Neural progenitor cell (in vitro differentiated cells): ENCODE data around the gene ADM2. TPM values are rescaled to one million over a fixed set of nuclear protein-coding genes. Genes with fewer than 3 reads are reported as not detected.

Experiments
- DNase-seq: peaks from one replicate; pipeline ENCODE4 v3.0.0-alpha.2; 2016; ENCODE audit warnings: low spot score
- H2AFZ ChIP-seq: fragments of 200-600 bp; sonication (generic); replicated peaks from 2 replicates; pipeline ENCODE4 v1.6.1; 2016; ENCODE audit warnings: antibody characterized with exemption
- H3F3A ChIP-seq: fragments of 200-600 bp; sonication (generic); 2 replicates; pipeline ENCODE4 v1.6.1; 2016; ENCODE audit warnings: antibody characterized with exemption, low read depth
- H3K27ac ChIP-seq: fragments of 200-600 bp; sonication (generic); 2 replicates; pipeline ENCODE4 v1.5.1; 2016; ENCODE audit warnings: mild to moderate bottlenecking
- H3K27me3 ChIP-seq: fragments of 200-600 bp; sonication (generic); 2 replicates; pipeline ENCODE4 v1.6.1; 2016; ENCODE audit warnings: mild to moderate bottlenecking, moderate library complexity
- H3K36me3 ChIP-seq: fragments of 200-600 bp; sonication (generic); 2 replicates; pipeline ENCODE4 v1.5.1; 2016
- H3K4me1 ChIP-seq: fragments of 200-600 bp; sonication (generic); 2 replicates; pipeline ENCODE4 v1.6.1; 2016; ENCODE audit warnings: mixed run types
- H3K4me2 ChIP-seq: fragments of 200-600 bp; sonication (generic); 2 replicates; pipeline ENCODE4 v1.6.1; 2016
- H3K4me3 ChIP-seq: fragments of 200-600 bp; sonication (generic); 2 replicates; pipeline ENCODE4 v1.5.1; 2016
- H3K79me2 ChIP-seq: fragments of 200-600 bp; sonication (generic); 2 replicates; pipeline ENCODE4 v1.6.1; 2016; ENCODE audit warnings: low read depth
- H3K9ac ChIP-seq: fragments of 200-600 bp; sonication (generic); 2 replicates; pipeline ENCODE4 v1.6.1; 2016
- H3K9me3 ChIP-seq: fragments of 200-600 bp; sonication (generic); 2 replicates; pipeline ENCODE4 v1.5.1; 2016; ENCODE audit warnings: low read depth
- H4K20me1 ChIP-seq: fragments of 200-600 bp; sonication (generic); 2 replicates; pipeline ENCODE4 v1.6.1; 2016; ENCODE audit warnings: low read depth
- H3K27ac Mint-ChIP-seq: 3 replicates; pipeline ENCODE4 v1.8.0; 2021; ENCODE audit warnings: mixed read lengths
- H3K27me3 Mint-ChIP-seq: 2 replicates; pipeline ENCODE4 v1.8.0; 2022; ENCODE audit warnings: low read depth, mild to moderate bottlenecking, inconsistent platforms, moderate library complexity, mixed read lengths; ENCODE audit not compliant: insufficient read depth
- H3K36me3 Mint-ChIP-seq: 3 replicates; pipeline ENCODE4 v1.8.0; 2021; ENCODE audit warnings: mixed read lengths
- H3K4me1 Mint-ChIP-seq: 3 replicates; pipeline ENCODE4 v1.8.0; 2021; ENCODE audit warnings: mixed read lengths
- H3K4me3 Mint-ChIP-seq: 3 replicates; pipeline ENCODE4 v1.8.0; 2021; ENCODE audit warnings: mild to moderate bottlenecking, moderate library complexity, mixed read lengths
- H3K9me3 Mint-ChIP-seq: 3 replicates; pipeline ENCODE4 v1.8.0; 2020; ENCODE audit warnings: mixed read lengths
- EZH2 ChIP-seq: fragments of 200-600 bp; sonication (generic); IDR thresholded peaks from 2 replicates; pipeline ENCODE4 v1.6.1; 2017; ENCODE audit warnings: antibody characterized with exemption, mild to moderate bottlenecking, moderate library complexity
- EZH2phosphoT487 ChIP-seq: fragments of 200-600 bp; sonication (generic); IDR thresholded peaks from 2 replicates; pipeline ENCODE4 v1.6.1; 2017; ENCODE audit warnings: antibody characterized with exemption
- total RNA-seq: library from RNA; depleted of rRNA; stranded (reverse); fragments of >200 nt; gene quantifications from 2 replicates; pipeline ENCODE4 v1.2.3, GENCODE V29; 2015; ENCODE audit warnings: low replicate concordance
- TF ChIP-seq, protein P1 (sequence below): fragments of 200-600 bp; sonication (generic); IDR thresholded peaks from 2 replicates; pipeline ENCODE4 v1.5.1; 2017; ENCODE audit warnings: antibody characterized with exemption, mild to moderate bottlenecking

The ADM2 gene
- total RNA-seq, 1 donor from 2014 or later: 0.13 TPM

DNA sequence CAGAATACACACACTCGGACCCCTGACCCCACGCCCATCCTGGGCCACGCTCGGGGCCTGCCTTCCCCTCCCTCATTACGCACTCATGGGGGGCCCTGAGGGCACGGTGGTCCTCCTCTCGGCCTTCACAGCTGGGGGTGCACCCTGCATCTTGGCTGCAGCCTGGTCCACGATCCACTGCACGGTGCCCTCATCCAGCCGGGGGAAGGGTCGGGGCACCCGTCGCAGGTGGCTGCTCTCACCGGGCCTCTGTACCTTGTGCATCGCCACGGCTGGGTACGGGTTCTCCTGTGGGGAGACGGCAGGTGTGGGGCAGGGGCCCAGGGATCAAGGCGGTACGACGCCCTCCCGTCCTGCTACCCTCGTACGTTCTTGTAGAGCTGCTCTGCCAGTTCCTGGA lies 16.9 kb upstream of the ADM2 start:
- H3K4me3 Mint-ChIP-seq: no peak overlapping the region
- Histone ChIP-seq H3K9me3 (no peaks in the 10 kb centered on the region), H3K4me1 (no peaks in the 10 kb centered on the region), H3K27me3 (no peaks in the 10 kb centered on the region), H3K4me3 (no peak overlapping the region), H2AFZ (no peak overlapping the region), H3K36me3 (no peaks in the 10 kb centered on the region), H4K20me1 (peaks cover 26% of the 10 kb centered on the region), H3F3A (no peaks in the 10 kb centered on the region), H3K4me2 (no peak overlapping the region), H3K9ac (no peak overlapping the region), H3K27ac (no peak overlapping the region), H3K79me2 (peaks cover 13% of the 10 kb centered on the region)
- peaks cover 10% of the 10 kb centered on the region for H3K36me3 Mint-ChIP-seq
- TF ChIP-seq, protein P1, sequence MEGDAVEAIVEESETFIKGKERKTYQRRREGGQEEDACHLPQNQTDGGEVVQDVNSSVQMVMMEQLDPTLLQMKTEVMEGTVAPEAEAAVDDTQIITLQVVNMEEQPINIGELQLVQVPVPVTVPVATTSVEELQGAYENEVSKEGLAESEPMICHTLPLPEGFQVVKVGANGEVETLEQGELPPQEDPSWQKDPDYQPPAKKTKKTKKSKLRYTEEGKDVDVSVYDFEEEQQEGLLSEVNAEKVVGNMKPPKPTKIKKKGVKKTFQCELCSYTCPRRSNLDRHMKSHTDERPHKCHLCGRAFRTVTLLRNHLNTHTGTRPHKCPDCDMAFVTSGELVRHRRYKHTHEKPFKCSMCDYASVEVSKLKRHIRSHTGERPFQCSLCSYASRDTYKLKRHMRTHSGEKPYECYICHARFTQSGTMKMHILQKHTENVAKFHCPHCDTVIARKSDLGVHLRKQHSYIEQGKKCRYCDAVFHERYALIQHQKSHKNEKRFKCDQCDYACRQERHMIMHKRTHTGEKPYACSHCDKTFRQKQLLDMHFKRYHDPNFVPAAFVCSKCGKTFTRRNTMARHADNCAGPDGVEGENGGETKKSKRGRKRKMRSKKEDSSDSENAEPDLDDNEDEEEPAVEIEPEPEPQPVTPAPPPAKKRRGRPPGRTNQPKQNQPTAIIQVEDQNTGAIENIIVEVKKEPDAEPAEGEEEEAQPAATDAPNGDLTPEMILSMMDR: no peak
- TF ChIP-seq EZH2phosphoT487 (no peak), EZH2 (no peak)
- peaks cover 3% of the 10 kb centered on the region for H3K27me3 Mint-ChIP-seq
- H3K9me3 Mint-ChIP-seq: no peaks in the 10 kb centered on the region
- DNase-seq: no peak
- H3K27ac Mint-ChIP-seq: no peak overlapping the region
- H3K4me1 Mint-ChIP-seq: no peaks in the 10 kb centered on the region

DNA sequence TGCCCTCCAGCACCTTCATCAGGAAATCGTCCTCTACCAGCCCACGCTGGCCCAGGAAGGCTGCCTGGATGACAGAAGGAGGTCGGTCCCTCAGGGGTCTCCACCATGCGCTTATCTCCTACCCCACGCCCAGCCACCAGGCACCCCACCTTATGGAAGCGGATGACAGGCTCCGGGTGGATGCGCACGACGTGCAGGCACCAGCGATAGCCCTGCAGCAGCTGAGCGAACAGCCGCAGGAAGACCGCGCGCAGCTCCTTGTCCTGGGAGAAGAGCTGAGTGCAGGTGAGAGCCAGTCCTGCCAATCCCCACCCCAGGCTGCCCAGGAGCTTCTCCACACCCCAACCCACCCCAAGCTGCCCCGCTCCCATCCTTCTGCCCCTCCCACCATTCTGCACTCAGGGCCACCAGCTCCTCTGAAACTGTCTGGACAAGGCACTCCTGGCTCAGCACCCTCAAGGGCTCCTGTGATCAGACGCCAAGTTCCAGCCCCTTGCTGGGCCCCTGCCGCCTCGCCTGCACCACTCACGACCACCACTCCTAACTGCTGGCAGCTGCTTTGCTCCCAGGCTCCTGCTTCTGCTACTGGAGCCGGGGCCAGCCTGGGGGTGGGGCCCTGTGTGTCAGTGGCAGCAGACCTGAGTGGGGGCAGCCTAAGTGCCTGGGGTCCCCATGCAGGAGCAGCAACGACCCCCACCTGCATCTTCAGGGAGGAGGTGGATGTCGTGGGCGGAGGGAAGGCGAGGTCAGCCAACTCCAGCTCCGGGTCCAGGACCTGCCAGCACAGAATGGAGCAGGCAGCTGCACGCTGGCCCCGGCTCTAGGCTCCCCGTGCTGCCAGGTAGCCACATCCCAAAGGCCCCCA lies 16.0 kb upstream of the ADM2 start:
- H3K36me3 Mint-ChIP-seq: peaks cover 10% of the 10 kb centered on the region
- Histone ChIP-seq H3K4me1 (peaks cover 3% of the 10 kb centered on the region), H3K9me3 (no peaks in the 10 kb centered on the region), H3K9ac (no peak overlapping the region), H3K36me3 (no peaks in the 10 kb centered on the region), H2AFZ (no peak overlapping the region), H3K79me2 (peaks cover 21% of the 10 kb centered on the region), H3K4me3 (no peak overlapping the region), H3K27me3 (no peaks in the 10 kb centered on the region), H3K27ac (no peak overlapping the region), H4K20me1 (peaks cover 34% of the 10 kb centered on the region), H3F3A (no peaks in the 10 kb centered on the region), H3K4me2 (no peak overlapping the region)
- DNase-seq: no peak
- no peaks in the 10 kb centered on the region for H3K4me1 Mint-ChIP-seq
- H3K4me3 Mint-ChIP-seq: no peak overlapping the region
- peaks cover 3% of the 10 kb centered on the region for H3K27me3 Mint-ChIP-seq
- no peak for TF ChIP-seq EZH2
- TF ChIP-seq, protein P1: no peak
- H3K27ac Mint-ChIP-seq: no peak overlapping the region
- H3K9me3 Mint-ChIP-seq: no peaks in the 10 kb centered on the region

DNA sequence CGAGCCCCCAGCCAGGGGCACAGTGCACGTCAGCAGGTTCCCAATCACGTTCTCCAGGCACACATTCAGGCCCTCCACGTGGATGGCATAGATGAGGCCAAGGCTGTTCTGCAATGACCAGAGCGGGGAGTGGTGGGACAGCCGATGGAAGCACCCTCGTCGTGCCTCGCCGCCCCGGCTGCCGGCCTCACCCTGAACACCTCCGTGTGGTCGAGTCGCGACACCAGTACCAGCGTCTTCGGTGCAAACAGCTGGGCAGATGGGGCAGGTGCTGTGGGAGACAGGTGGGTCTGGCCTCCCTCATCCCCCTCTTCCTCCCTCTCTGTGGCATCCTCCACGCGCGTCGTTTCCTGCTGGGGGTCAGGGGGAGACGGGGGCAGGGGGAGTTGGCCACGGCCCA lies 14.0 kb upstream of the ADM2 start:
- DNase-seq: no peak
- Histone ChIP-seq H3K27me3 (no peaks in the 10 kb centered on the region), H4K20me1 (peaks cover 55% of the 10 kb centered on the region), H3K4me1 (peaks cover 3% of the 10 kb centered on the region), H3K79me2 (peaks cover 42% of the 10 kb centered on the region), H3K4me3 (no peak overlapping the region), H3K4me2 (no peak overlapping the region), H3K36me3 (no peaks in the 10 kb centered on the region), H3K9ac (no peak overlapping the region), H3F3A (no peaks in the 10 kb centered on the region), H2AFZ (no peak overlapping the region), H3K9me3 (no peaks in the 10 kb centered on the region), H3K27ac (no peak overlapping the region)
- Mint-ChIP-seq H3K27me3 (peaks cover 3% of the 10 kb centered on the region), H3K27ac (no peak overlapping the region), H3K36me3 (peaks cover 10% of the 10 kb centered on the region), H3K9me3 (no peaks in the 10 kb centered on the region), H3K4me1 (peaks cover 2% of the 10 kb centered on the region), H3K4me3 (no peak overlapping the region)
- no peak for TF ChIP-seq EZH2phosphoT487
- TF ChIP-seq, protein P1: no peak
- no peak for TF ChIP-seq EZH2
